Ishikawa (cell line): ENCODE measurements around the gene COIL.

ENCODE experiments used
- CEBPB ChIP-seq: IDR thresholded peaks from 2 replicates; pipeline ENCODE4 v1.6.1; 2012
- CREB1 ChIP-seq: IDR thresholded peaks from 2 replicates; pipeline ENCODE4 v1.6.1; 2012; ENCODE audit warnings: low read depth
- EGR1 ChIP-seq: IDR thresholded peaks from 2 replicates; pipeline ENCODE4 v1.6.1; 2012
- EP300 ChIP-seq: IDR thresholded peaks from 2 replicates; pipeline ENCODE4 v1.6.1; 2012; ENCODE audit warnings: borderline replicate concordance
- FOXM1 ChIP-seq: IDR thresholded peaks from 2 replicates; pipeline ENCODE4 v1.6.1; 2012; ENCODE audit warnings: low read depth, borderline replicate concordance
- MAX ChIP-seq: IDR thresholded peaks from 2 replicates; pipeline ENCODE4 v1.6.1; 2012
- NFIC ChIP-seq: IDR thresholded peaks from 2 replicates; pipeline ENCODE4 v1.6.1; 2012
- RAD21 ChIP-seq: IDR thresholded peaks from 2 replicates; pipeline ENCODE4 v1.6.1; 2012; ENCODE audit warnings: low read depth
- REST ChIP-seq: IDR thresholded peaks from 2 replicates; pipeline ENCODE4 v1.6.1; 2012; ENCODE audit warnings: low read depth, mild to moderate bottlenecking
- TAF1 ChIP-seq: IDR thresholded peaks from 2 replicates; pipeline ENCODE4 v1.6.1; 2012; ENCODE audit warnings: low read depth, mild to moderate bottlenecking
- TCF12 ChIP-seq: IDR thresholded peaks from 2 replicates; pipeline ENCODE4 v1.6.1; 2012; ENCODE audit warnings: low read depth
- TEAD4 ChIP-seq: IDR thresholded peaks from 2 replicates; pipeline ENCODE4 v1.6.1; 2012
- USF1 ChIP-seq: IDR thresholded peaks from 2 replicates; pipeline ENCODE4 v1.6.1; 2012
- YY1 ChIP-seq: IDR thresholded peaks from 2 replicates; pipeline ENCODE4 v1.6.1; 2012; ENCODE audit warnings: low read depth
- ZBTB7A ChIP-seq: IDR thresholded peaks from 2 replicates; pipeline ENCODE4 v1.6.1; 2012; ENCODE audit warnings: low read depth

Gene COIL

GRCh38 chr17:56994009-56994792 is 33.4 kb upstream of the COIL start:
- no peak for TF ChIP-seq ZBTB7A
- TF ChIP-seq TEAD4, result no peak
- no peak for TF ChIP-seq CREB1
- TF ChIP-seq CEBPB, result no peak
- TF ChIP-seq FOXM1, result no peak
- no peak for TF ChIP-seq EP300

DNA sequence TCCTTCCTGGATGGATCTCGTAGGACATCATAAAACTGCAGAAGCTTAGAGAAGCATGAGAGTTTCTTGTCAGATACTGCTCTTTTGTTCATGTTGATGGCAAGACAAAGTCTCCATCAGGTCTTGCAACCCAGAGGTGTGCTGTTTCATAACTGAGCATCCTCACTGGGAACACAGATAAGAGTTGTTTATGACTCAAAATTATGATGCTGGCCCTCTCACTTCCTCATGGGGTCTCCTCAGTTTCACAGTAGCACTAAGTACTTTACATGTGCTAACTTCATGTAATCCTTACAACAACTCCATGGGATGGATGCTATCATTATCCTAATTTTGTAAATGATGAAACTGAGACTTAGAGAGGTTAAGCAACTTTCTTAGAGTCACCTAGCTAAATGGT is 31.5 kb upstream of the COIL start:
- no peak for TF ChIP-seq TAF1
- TF ChIP-seq TEAD4, result no peak
- TF ChIP-seq YY1, result no peak
- no peak for TF ChIP-seq RAD21
- no peak for TF ChIP-seq MAX
- no peak for TF ChIP-seq ZBTB7A
- no peak for TF ChIP-seq TCF12
- TF ChIP-seq CEBPB, result no peak
- no peak for TF ChIP-seq CREB1
- no peak for TF ChIP-seq USF1
- TF ChIP-seq NFIC, result no peak
- TF ChIP-seq EP300, result no peak

DNA sequence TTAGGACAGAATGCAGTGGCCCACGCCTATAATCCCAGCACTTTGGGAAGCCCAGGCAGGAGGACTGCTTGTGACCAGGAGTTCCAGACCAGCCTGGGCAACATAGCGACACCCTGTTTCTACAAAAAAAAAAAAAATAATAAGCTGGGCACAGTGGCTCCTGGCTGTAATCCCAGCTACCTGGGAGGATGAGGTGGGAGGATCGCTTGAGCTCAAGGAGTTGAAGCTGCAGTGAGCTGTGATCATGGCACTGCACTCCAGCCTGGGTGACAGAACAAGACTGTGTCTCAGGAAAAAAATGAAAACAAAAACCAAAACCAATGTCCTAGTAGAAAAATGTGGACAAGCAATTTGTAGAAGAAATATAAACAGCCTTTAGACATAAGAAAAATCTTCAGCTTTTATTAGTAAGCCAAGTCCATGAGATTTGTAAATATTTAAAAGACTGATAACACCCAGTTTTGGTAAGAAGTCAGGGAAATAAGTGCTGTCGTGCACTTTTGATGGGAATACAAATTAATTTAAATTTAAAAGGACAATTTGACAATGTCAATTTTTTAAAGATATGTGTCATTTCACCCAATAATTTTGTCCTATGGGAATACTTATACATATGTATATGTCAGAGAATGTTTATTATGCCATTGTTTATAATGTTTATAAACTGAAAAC is 28.2 kb upstream of the COIL start:
- TF ChIP-seq RAD21 (no peak), ZBTB7A (no peak), NFIC (no peak), CEBPB (no peak), REST (no peak), EP300 (no peak), USF1 (no peak), TEAD4 (no peak), CREB1 (no peak), YY1 (no peak), MAX (no peak), EGR1 (no peak), TAF1 (no peak), TCF12 (no peak), FOXM1 (no peak)

- TF ChIP-seq EGR1 (no peak), MAX (no peak), TAF1 (no peak), TCF12 (no peak), ZBTB7A (no peak), EP300 (no peak), USF1 (no peak), YY1 (no peak), CREB1 (no peak), NFIC (no peak), TEAD4 (no peak), RAD21 (no peak), CEBPB (no peak), FOXM1 (no peak), REST (no peak)
Observed at GRCh38 chr17:56987283-56987834, 26.5 kb upstream of the COIL start.
